PC-9 (cell line): ENCODE results near the gene FITM1. TPM values are rescaled to one million over a fixed set of nuclear protein-coding genes. Genes with fewer than 3 reads are reported as not detected.

Experiments used
- BruUV-seq: library from RNA; stranded (reverse); fragments of 400-500 nt; replicated peaks from 2 replicates; lab custom pipeline; 2021; lab: Mats Ljungman, UMichigan
- CTCF ChIA-PET: fragments of 300-600 bp; sonication (Branson Sonifier 250); formaldehyde crosslinking; loops from one replicate; lab custom pipeline; 2022; ENCODE audit warnings: antibody characterized with exemption; lab: Charles Lee
- POLR2A ChIA-PET: fragments of 300-600 bp; sonication (Branson Sonifier 250); formaldehyde crosslinking; loops from one replicate; lab custom pipeline; 2022; ENCODE audit warnings: antibody characterized with exemption; ENCODE audit not compliant: unreplicated experiment; lab: Charles Lee
- DNase-seq, 2 experiments: peaks; one replicate each; pipeline versions ENCODE4 v3.0.0 to v3.0.0-alpha.2; 2015 to 2022; ENCODE audit warnings: mixed read lengths in 1 of 2
- H2AFZ ChIP-seq: fragments of 200-600 bp; sonication (generic); 2 replicates; pipeline ENCODE4 v1.8.1; 2017; ENCODE audit warnings: antibody characterized with exemption
- H3F3A ChIP-seq: fragments of 200-600 bp; sonication (generic); 2 replicates; pipeline ENCODE4 v1.8.1; 2017; ENCODE audit warnings: antibody characterized with exemption, mild to moderate bottlenecking, low read depth; ENCODE audit not compliant: insufficient read depth
- H3K27ac ChIP-seq: fragments of 200-600 bp; sonication (generic); 2 replicates; pipeline ENCODE4 v1.6.1; 2016; ENCODE audit warnings: mixed run types
- H3K27me3 ChIP-seq: fragments of 200-600 bp; sonication (generic); 2 replicates; pipeline ENCODE4 v1.6.1; 2016; ENCODE audit warnings: low read depth, mixed run types; ENCODE audit not compliant: insufficient read depth
- H3K36me3 ChIP-seq: fragments of 200-600 bp; sonication (generic); 2 replicates; pipeline ENCODE4 v1.6.1; 2016; ENCODE audit warnings: low read depth, mixed run types
- H3K4me1 ChIP-seq: fragments of 200-600 bp; sonication (generic); replicated peaks from 2 replicates; pipeline ENCODE4 v1.6.1; 2016; ENCODE audit warnings: mixed run types; ENCODE audit not compliant: insufficient read depth
- H3K4me2 ChIP-seq: fragments of 200-600 bp; sonication (generic); 2 replicates; pipeline ENCODE4 v1.6.1; 2017; ENCODE audit warnings: mixed run types
- H3K4me3 ChIP-seq: fragments of 200-600 bp; sonication (generic); 2 replicates; pipeline ENCODE4 v1.6.1; 2016; ENCODE audit warnings: mixed run types
- H3K79me2 ChIP-seq: fragments of 200-600 bp; sonication (generic); 2 replicates; pipeline ENCODE4 v1.6.1; 2017; ENCODE audit warnings: low read depth, mixed run types
- H3K9me2 ChIP-seq: fragments of 200-600 bp; sonication (generic); 2 replicates; pipeline ENCODE4 v1.8.1; 2017; ENCODE audit warnings: mild to moderate bottlenecking; ENCODE audit not compliant: insufficient read depth
- H3K9me3 ChIP-seq: fragments of 200-600 bp; sonication (generic); 2 replicates; pipeline ENCODE4 v1.8.1; 2016; ENCODE audit warnings: low read depth; ENCODE audit not compliant: insufficient read depth
- H4K20me1 ChIP-seq: fragments of 200-600 bp; sonication (generic); 2 replicates; pipeline ENCODE4 v1.8.1; 2017; ENCODE audit not compliant: insufficient read depth
- EZH2 ChIP-seq: fragments of 200-600 bp; sonication (generic); IDR thresholded peaks from 2 replicates; pipeline ENCODE4 v1.8.0; 2017; ENCODE audit warnings: antibody characterized with exemption, low read depth
- intact Hi-C: fragments of 100-400 bp; cut with micrococcal nuclease; formaldehyde crosslinking; loops from one replicate; pipeline ENCODE4 v1.10.0; 2022; ENCODE audit not compliant: unreplicated experiment
- total RNA-seq: library from RNA; stranded (reverse); gene quantifications from 2 replicates; pipeline ENCODE4 v1.2.3, GENCODE V29; 2021
- TF ChIP-seq, protein P1 (sequence below): fragments of 200-600 bp; sonication (generic); conservative IDR thresholded peaks from 2 replicates; pipeline ENCODE4 v1.6.1; 2017; ENCODE audit warnings: mixed run types, antibody characterized with exemption, mild to moderate bottlenecking, moderate library complexity

FITM1 gene
- total RNA-seq, 1 experiment from 2014 or later = 0.72 TPM

DNA sequence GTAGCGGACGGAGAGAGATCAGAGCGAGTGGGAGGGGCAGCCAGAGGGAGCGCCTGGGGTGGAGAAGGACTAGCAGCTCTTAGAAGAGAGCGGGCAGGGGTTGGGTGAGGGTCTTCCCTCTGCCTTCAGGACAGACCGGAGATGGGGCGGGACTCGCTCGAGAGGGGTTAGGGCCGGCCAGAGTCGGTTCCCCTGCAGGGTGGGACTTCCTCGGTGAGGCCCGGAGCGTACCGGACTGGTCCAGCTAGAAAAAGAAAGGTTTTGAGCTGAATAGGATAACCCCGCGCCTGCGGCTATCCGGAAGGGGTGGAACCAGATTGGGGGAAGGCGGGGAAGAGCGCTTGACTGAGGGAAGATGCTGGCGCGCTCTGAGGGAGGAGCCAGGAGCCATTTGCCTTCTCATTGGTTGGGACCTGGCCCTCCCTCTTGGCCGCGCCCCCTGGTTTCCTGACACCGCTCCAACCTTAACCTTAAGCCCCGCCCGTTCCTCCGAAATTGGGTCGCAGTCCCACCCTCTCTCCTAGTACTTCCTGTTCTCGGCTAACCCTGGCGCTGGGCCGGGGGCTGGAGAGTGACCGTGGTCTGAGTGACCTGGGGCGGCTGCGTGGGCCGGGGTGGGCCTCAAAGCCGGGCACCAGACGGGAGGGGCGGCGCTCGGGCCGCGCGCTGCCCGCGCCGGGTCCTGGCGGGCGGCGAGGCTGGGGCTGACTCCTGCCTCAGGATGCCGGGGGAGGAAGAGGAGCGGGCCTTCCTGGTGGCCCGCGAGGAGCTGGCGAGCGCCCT is 16.7 kb downstream of the FITM1 start, which contains the start of gene RNF31:
RNF31 (plus strand) TSS at position 521 of the 783 bp plus-strand sequence; CDS start at position 722, 201 bp downstream.
- Histone ChIP-seq H3F3A (peaks cover 4% of the 10 kb centered on the region; the same call in 1 of the 2 replicates), H3K4me2 (peak within 1 kb of the TSS; percentile 93), H3K79me2 (peaks cover 37% of the 10 kb centered on the region), H3K27ac (peak within 1 kb of the TSS; percentile 29; the same call in 1 of the 2 replicates), H3K9me2 (no peaks in the 10 kb centered on the region), H2AFZ (peak within 1 kb of the TSS; percentile 79), H3K27me3 (no peaks in the 10 kb centered on the region), H3K9me3 (no peaks in the 10 kb centered on the region), H3K4me3 (peak within 1 kb of the TSS; percentile 63), H4K20me1 (no peaks in the 10 kb centered on the region), H3K36me3 (no peaks in the 10 kb centered on the region; the same call in 1 of the 2 replicates), H3K4me1 (peaks cover 15% of the 10 kb centered on the region)
- ChIA-PET POLR2A (interaction anchor here (0.5 to 1.8 kb wide), 5 partner anchors 32 to 1027 kb away, joined by 3 to 26 read pairs (median 3); partner anchors contain the start of genes DCAF11 and NRL), CTCF (interaction anchor here (0.6 to 1.4 kb wide), 4 partner anchors 14 to 637 kb away, joined by 3 to 4 read pairs (median 4); partner anchors contain the start of genes DCAF11, IRF9 and NRL)
- intact Hi-C loops = loop anchor here (1.0 to 2.0 kb wide), 2 partner anchors 33 to 66 kb away; partner anchors contain the start of genes CHMP4A, DCAF11 and NRL
- BruUV-seq = no TSS peak
- no peak for TF ChIP-seq EZH2
- TF ChIP-seq, protein P1, sequence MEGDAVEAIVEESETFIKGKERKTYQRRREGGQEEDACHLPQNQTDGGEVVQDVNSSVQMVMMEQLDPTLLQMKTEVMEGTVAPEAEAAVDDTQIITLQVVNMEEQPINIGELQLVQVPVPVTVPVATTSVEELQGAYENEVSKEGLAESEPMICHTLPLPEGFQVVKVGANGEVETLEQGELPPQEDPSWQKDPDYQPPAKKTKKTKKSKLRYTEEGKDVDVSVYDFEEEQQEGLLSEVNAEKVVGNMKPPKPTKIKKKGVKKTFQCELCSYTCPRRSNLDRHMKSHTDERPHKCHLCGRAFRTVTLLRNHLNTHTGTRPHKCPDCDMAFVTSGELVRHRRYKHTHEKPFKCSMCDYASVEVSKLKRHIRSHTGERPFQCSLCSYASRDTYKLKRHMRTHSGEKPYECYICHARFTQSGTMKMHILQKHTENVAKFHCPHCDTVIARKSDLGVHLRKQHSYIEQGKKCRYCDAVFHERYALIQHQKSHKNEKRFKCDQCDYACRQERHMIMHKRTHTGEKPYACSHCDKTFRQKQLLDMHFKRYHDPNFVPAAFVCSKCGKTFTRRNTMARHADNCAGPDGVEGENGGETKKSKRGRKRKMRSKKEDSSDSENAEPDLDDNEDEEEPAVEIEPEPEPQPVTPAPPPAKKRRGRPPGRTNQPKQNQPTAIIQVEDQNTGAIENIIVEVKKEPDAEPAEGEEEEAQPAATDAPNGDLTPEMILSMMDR = no peak
- peak; percentile 90 to 94 for DNase-seq

DNA sequence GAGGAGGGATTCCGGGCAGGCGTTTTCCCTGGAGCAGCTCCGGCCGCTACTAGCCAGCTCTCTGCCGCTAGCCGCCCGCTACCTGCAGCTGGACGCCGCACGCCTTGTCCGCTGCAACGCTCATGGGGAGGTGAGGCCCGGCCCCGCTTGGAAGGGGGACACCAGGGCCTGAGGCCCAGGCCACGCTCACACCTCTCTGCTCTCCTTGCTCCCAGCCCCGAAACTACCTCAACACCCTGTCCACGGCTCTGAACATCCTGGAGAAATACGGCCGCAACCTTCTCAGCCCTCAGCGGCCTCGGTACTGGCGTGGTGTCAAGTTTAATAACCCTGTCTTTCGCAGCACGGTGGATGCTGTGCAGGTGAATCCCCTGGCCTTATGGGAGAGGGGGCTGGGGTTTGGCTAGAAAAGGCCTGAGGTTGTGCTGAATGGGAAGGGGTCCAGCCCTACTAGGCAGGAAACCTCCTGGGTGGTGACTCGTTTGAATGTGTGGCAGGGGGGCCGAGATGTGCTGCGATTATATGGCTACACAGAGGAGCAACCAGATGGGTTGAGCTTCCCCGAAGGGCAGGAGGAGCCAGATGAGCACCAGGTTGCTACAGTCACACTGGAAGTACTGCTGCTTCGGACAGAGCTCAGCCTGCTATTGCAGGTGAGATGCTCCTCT is 17.4 kb downstream of the FITM1 start:
- POLR2A ChIA-PET = interaction anchor here (1.8 kb wide), 1 partner anchor 33 kb away, joined by 26 read pairs; the partner anchor contains the start of genes DCAF11 and NRL
- intact Hi-C loops = loop anchor here (2.0 kb wide), 1 partner anchor 65 kb away; the partner anchor contains the start of gene CHMP4A
- CTCF ChIA-PET = interaction anchor here (1.2 kb wide), 1 partner anchor 39 kb away, joined by 4 read pairs; no protein-coding TSS in a partner anchor
- Histone ChIP-seq H3K4me3 (peak overlapping the region; percentile 63), H3K4me1 (peaks cover 15% of the 10 kb centered on the region), H2AFZ (peak overlapping the region; percentile 77; the same call in 1 of the 2 replicates), H3K36me3 (no peaks in the 10 kb centered on the region; the same call in 1 of the 2 replicates), H3K79me2 (peaks cover 37% of the 10 kb centered on the region), H3K27ac (no peak overlapping the region), H3F3A (peaks cover 3% of the 10 kb centered on the region; the same call in 1 of the 2 replicates), H3K9me2 (no peaks in the 10 kb centered on the region), H4K20me1 (no peaks in the 10 kb centered on the region), H3K4me2 (peak overlapping the region; percentile 85), H3K9me3 (no peaks in the 10 kb centered on the region), H3K27me3 (no peaks in the 10 kb centered on the region)
- TF ChIP-seq, protein P1 = no peak
- TF ChIP-seq EZH2 = no peak
- DNase-seq = no peak
- TSS peak; percentile 50 for BruUV-seq
